ENCODE results near the gene CLDN16. TPM values are rescaled to one million over a fixed set of nuclear protein-coding genes. Genes with fewer than 3 reads are reported as not detected.

The CLDN16 gene
- total and polyA plus RNA-seq, 2 of the 4 experiments (the other 2 are of a cell fraction), result under 0.01 to 0.09 TPM

GRCh38 chr3:190425833-190426232, 37.9 kb downstream of the CLDN16 start:
- Histone ChIP-seq H3K4me2 (ENCODE audit: low read depth, low read length) (no peak overlapping the region), H2BK120ac (ENCODE audit: low read depth, low read length) (no peak overlapping the region), H3K4ac (ENCODE audit: low read depth, low read length) (no peak overlapping the region), H3K4me1 (ENCODE audit: control insufficient read depth, insufficient read depth, low read length) (no peaks in the 10 kb centered on the region), H3K18ac (ENCODE audit: low read depth, low read length) (no peak overlapping the region), H3K23ac (ENCODE audit: low read depth, low read length) (no peak overlapping the region), H4K20me1 (ENCODE audit: insufficient read depth, low read length) (no peaks in the 10 kb centered on the region), H2AK9ac (replicated peaks; ENCODE audit: low read depth, low read length, poor library complexity) (no peak overlapping the region), H3K9me1 (ENCODE audit: insufficient read depth, low read length) (no peaks in the 10 kb centered on the region), H4K91ac (ENCODE audit: insufficient read depth, low read depth, low read length) (no peak overlapping the region), H2AFZ (replicated peaks; ENCODE audit: low read length, poor library complexity) (no peak overlapping the region), H2BK5ac (ENCODE audit: low read depth, low read length, poor library complexity, severe bottlenecking) (no peak overlapping the region), H3K56ac (ENCODE audit: extremely low read depth, insufficient read depth, low read length) (no peak overlapping the region), H3K36me3 (ENCODE audit: control insufficient read depth, insufficient read depth, low read length) (no peaks in the 10 kb centered on the region), H2AK5ac (ENCODE audit: low read depth, low read length) (no peak overlapping the region), H4K5ac (ENCODE audit: low read depth, low read length) (no peak overlapping the region), H4K8ac (ENCODE audit: low read depth in 2 of 2, low read length in 2 of 2) (no peak overlapping the region), H3K9ac (ENCODE audit: low read depth, low read length) (no peak overlapping the region), H3K4me3 (ENCODE audit: insufficient read depth, low read depth, low read length) (no peak overlapping the region), H3K14ac (replicated peaks; ENCODE audit: low read depth, low read length) (no peak overlapping the region), H2BK20ac (ENCODE audit: low read depth, low read length) (no peak overlapping the region), H3K27me3 (ENCODE audit: control insufficient read depth, insufficient read depth, low read length) (no peaks in the 10 kb centered on the region), H2BK15ac (ENCODE audit: low read depth, low read length) (no peak overlapping the region), H3K27ac (ENCODE audit: insufficient read depth, low read length) (no peak overlapping the region), H3K9me3 (ENCODE audit: control insufficient read depth, insufficient read depth, low read length) (no peaks in the 10 kb centered on the region), H3K79me1 (ENCODE audit: low read depth in 1 of 2, low read length in 2 of 2) (no peaks in the 10 kb centered on the region)
- in situ Hi-C loops (cut with MboI; ENCODE audit: low sequenced_read_pairs), result loop anchor here (5.0 kb wide), 1 partner anchor 204 kb away; no protein-coding TSS in a partner anchor
- POLR2A ChIA-PET (ENCODE audit: unreplicated experiment), result no interaction called here
- no peak for DNase-seq
- no CpG with 5 or more reads among the region's 1 CpG for WGBS, 2 experiments (ENCODE audit: extremely low coverage in 2 of 2, insufficient read length in 1 of 2)
- dilution Hi-C loops (cut with HindIII; ENCODE audit: low sequenced_read_pairs, unreplicated experiment), result no loop called here
- ATAC-seq (ENCODE audit: low read depth), result no peak
- intact Hi-C loops (cut with micrococcal nuclease), result no loop called here
- CTCF ChIA-PET, result interaction anchor here (1.6 to 2.0 kb wide), 2 partner anchors 104 to 464 kb away, joined by 5 to 9 read pairs; partner anchors contain the start of gene CLDN1
- TF ChIP-seq NFE2L2 (IDR thresholded peaks at IDR 0.05; ENCODE audit: low read depth, low read length) (no peak), FOS (IDR thresholded peaks at IDR 0.05; ENCODE audit: low read depth, low read length) (no peak), CHD1 (IDR thresholded peaks at IDR 0.05; ENCODE audit: low read depth, low read length) (no peak), USF2 (IDR thresholded peaks at IDR 0.05; ENCODE audit: low read depth, low read length) (no peak)
- TF ChIP-seq, protein P1, sequence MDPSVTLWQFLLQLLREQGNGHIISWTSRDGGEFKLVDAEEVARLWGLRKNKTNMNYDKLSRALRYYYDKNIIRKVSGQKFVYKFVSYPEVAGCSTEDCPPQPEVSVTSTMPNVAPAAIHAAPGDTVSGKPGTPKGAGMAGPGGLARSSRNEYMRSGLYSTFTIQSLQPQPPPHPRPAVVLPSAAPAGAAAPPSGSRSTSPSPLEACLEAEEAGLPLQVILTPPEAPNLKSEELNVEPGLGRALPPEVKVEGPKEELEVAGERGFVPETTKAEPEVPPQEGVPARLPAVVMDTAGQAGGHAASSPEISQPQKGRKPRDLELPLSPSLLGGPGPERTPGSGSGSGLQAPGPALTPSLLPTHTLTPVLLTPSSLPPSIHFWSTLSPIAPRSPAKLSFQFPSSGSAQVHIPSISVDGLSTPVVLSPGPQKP (IDR thresholded peaks at IDR 0.05; ENCODE audit: borderline replicate concordance, low read depth, low read length), result no peak
- no TSS peak for BruUV-seq (replicated peaks)
